Inflammatory macrophage (primary cell): ENCODE results near the gene LAMC3.
"Not testable (repeated sequence)": the region's sequence is repeated elsewhere in the genome, so short reads cannot be mapped to it uniquely, and the experiment has no call there.

ENCODE experiments used
- DNase-seq, 2 donors: peaks; one replicate each; pipeline ENCODE4 v3.0.0-alpha.2; 2020 to 2022

LAMC3 gene

GRCh38 chr9:131031005-131031641 lies 22.1 kb downstream of the LAMC3 start:
- no peak for DNase-seq

GRCh38 chr9:131031642-131032005 lies 22.6 kb downstream of the LAMC3 start:
- no peak for DNase-seq

GRCh38 chr9:131032384-131032783 lies 23.4 kb downstream of the LAMC3 start:
- no peak for DNase-seq

DNA sequence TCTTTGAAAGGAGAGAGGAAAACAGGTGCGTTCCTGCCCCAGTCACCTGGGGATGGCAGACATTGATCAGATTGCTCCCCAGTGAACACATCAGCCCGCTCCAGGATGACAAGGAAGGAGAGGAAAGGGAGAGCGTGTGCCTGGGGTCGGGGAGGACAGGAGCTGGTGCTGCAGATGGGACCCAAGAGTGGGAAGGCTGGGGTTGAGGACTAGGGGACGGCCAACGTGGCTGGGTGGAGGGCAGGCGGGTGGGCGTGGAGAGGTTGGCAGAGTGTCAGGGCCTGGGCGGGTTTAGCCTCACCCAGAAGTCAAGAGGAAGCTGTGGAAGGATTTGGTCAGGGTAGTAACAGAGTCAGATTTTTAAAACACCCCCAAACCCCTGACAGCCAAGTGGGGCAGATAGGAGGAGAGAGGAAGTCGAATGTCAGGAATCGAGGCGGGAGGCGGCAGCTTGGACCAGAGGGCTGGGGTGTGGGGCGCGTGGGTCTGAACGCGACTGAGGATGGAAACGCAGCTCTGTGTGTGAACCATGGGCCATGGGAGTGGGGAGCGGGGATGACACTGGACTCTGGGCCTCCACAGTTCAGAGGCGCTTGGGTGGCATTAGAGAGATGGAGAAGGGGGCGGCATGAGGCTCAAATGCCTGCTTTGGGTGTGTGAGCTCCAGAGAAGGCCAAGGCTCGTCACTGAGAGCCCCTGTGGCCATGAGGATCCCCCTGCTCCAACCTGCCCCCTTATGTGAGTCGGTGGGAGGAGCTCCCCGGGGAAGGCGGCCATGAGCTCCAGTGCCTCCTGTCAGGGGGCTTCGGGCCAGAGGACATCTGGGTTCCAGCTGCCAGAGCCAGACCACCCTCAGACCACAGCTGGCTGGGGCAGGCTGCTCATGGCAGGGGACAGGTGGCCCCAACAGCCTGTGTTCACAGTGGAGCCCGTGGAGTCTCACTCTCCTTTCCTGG lies 24.6 kb downstream of the LAMC3 start:
- no peak for DNase-seq

- no peak for DNase-seq
These were observed 25.3 kb downstream of the LAMC3 start for GRCh38 chr9:131034268-131034667.

- not testable (repeated sequence) for DNase-seq
These were observed 25.8 kb downstream of the LAMC3 start for GRCh38 chr9:131034749-131035148.

DNA sequence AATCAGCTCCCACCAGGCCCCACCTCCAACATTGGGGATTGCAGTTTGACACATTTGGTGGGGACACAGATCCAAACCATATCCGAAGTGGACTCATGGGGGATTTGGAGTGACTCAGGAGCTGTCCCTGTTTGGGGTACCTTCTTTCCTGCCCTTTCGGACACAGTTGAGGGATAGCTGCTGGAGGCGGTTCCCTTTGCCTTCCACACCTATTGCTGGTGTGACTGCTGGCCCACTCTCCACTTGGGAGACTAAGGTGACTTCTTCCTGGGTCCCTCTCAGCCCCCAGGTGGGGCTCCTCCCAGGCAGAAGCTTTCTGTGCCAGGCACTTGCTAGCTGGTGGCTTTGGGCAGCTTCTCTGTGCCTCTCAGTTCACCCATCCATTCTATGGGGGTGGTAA lies 26.6 kb downstream of the LAMC3 start:
- DNase-seq = no peak

- no peak for DNase-seq
These were observed 27.1 kb downstream of the LAMC3 start for GRCh38 chr9:131036071-131036470.

GRCh38 chr9:131036529-131037334 lies 27.8 kb downstream of the LAMC3 start:
- DNase-seq = no peak

- no peak for DNase-seq
These were observed 28.6 kb downstream of the LAMC3 start for GRCh38 chr9:131037335-131038255.

DNA sequence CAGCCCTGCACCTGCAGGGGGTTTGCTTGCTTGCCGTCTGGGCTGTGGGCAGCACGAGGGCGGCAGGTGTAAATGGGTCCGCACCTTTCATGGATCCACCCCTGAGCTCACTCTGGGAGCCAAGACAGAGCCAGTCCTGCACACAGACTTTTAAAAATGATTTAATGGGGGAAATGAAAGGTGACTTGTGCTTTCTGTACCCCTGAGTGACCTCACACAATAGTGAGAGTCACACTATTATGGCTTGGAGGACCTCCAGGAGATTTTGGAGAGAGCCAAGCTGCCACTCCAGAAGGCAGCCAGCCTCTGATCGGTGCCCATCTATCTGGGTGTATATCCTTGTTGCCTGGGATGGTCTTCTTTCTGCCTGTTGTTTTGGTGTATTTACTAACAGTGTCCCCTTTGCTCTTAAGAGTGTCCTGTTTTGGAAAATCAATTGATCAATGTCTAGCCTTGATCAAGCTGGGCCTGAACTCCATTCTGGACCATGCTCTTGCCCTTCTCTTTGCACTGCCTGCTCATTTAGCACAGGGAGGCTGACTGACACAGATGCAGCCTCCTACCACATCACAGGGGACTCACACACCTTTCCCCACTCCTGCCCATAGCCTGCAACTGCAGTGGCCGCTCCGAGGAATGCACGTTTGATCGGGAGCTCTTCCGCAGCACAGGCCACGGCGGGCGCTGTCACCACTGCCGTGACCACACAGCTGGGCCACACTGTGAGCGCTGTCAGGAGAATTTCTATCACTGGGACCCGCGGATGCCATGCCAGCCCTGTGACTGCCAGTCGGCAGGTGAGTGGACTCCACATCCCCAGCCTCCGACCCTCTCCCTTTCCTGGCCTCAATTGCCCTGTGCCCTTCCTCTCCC lies 29.5 kb downstream of the LAMC3 start:
- DNase-seq = no peak

GRCh38 chr9:131039129-131039954 lies 30.4 kb downstream of the LAMC3 start:
- no peak for DNase-seq

DNA sequence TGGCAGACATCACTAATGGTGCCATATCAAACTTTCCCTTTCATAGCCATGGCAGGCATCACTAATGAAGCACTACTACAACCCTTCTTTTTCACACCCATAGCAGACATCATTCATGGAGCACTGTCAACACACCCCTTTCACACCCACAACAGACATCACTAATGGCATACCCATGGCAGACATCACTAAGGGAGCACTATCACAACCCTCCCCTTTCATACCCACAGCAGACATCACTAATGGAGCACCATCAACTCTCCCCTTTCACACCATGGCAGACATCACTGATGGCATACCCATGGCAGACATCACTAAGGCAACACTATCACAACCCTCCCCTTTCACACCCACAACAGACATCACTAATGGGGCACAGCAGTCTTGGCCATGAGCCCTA lies 33.7 kb downstream of the LAMC3 start:
- no peak for DNase-seq

DNA sequence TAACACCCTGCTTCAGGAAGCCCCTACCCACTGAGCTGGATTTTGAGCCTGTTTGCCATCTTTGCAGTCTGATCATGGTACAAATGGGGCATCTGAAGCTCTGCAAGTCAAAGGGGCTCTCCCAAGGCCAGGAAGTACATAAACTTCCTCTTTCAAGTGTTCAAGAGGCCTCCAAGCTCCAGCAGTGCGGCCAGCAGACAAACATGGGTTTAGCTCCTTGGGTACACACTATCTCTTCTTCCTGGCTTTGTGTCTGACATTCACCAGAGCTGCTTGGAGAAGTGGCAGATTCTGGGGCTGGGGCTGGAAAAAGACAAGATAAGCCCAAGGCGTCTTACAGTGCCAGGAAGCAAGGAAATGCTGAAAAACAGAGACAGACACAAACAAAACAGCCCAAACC lies 34.1 kb downstream of the LAMC3 start:
- peak; percentile 49 to 51 for DNase-seq

GRCh38 chr9:131043646-131044045 lies 34.7 kb downstream of the LAMC3 start:
- no peak for DNase-seq

- no peak for DNase-seq
These were observed 36.5 kb downstream of the LAMC3 start for GRCh38 chr9:131045300-131046092.

DNA sequence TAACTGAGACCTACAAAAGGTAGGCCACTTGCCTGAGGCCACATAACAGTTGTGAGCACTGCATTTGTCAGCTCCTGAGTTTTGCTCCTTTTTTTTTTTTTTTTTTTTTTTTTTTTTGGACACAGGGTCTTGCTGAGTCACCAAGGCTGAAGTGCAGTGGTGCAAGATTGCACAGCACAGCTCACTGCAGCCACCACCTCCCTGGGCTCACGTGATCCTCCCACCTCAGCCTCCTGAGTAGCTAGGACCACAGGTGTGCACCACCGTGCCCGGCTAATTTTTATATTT lies 37.1 kb downstream of the LAMC3 start:
- DNase-seq = no peak

DNA sequence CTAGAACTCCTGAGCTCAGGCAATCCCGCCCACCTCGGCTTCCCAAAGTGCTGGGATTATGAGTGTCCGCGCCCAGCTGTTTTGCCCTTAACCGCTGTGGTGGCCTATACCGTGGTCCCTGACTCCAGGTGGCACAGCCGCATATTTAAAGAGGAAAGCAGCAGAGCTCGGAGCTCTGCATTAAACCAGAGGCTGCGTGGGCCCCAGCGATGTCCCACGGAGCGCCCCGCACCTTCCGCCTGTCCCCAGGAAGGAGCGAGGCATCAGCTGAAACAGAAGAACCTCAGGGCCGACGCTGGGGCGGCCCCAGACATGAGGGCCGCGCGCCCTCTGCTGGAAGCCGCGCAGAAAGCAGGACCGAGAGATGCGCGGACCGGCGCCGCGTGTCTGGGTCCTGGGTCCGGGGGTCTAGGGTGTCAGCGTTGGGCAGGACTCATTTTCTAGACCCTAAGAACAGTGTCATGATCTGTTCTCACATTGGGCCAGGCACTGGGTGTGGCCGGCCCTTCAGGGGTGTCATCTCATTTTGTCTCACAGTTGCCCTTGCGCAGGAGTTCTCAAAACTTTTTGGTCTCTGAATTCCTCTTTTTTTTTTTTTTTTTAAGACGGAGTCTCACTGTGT lies 37.7 kb downstream of the LAMC3 start:
- peak; percentile 68 to 73 for DNase-seq

DNA sequence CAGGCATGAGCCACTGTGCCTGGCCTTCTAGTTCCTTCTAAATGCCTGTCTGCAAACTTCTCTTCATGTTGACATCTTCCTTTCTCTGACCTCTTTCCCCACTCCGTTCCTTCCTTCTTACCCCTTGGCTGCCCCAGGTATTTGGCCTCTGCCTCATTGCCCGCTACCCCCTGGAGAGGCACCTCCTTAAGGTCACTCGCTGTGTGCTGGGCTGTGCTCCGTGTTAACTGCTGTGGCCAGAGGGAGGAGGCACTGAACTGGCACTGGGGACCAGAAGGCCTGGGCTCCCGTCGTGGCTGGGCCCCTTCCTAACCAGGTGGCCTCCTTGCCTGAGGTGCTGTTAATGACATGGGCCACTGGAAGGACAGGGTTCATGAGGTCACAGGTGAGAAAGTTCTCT lies 39.4 kb downstream of the LAMC3 start:
- no peak for DNase-seq
